ENCODE measurements around the gene MROH2A.

MROH2A gene

GRCh38 chr2:233818639-233819621 is 40.8 kb downstream of the MROH2A start:
- peak; percentile 40 for DNase-seq (ENCODE audit: low spot score)

GRCh38 chr2:233819884-233820773 is 42.0 kb downstream of the MROH2A start:
- peak; percentile 31 for DNase-seq (ENCODE audit: low spot score)

- DNase-seq (ENCODE audit: low spot score) = peak; percentile 15
Measured at GRCh38 chr2:233820774-233821105, 42.6 kb downstream of the MROH2A start.

- DNase-seq (ENCODE audit: low spot score) = no peak
Measured at GRCh38 chr2:233821196-233821595, 43.1 kb downstream of the MROH2A start.

- DNase-seq (ENCODE audit: low spot score) = peak; percentile 9
Measured at GRCh38 chr2:233821709-233822100, 43.6 kb downstream of the MROH2A start.

GRCh38 chr2:233822101-233822771 is 44.1 kb downstream of the MROH2A start:
- peak; percentile 44 for DNase-seq (ENCODE audit: low spot score)

- peak; percentile 62 for DNase-seq (ENCODE audit: low spot score)
Measured at GRCh38 chr2:233822781-233823730, 44.9 kb downstream of the MROH2A start.

- peak; percentile 61 for DNase-seq (ENCODE audit: low spot score)
Measured at GRCh38 chr2:233823731-233824121, 45.6 kb downstream of the MROH2A start.

GRCh38 chr2:233824373-233824772 is 46.2 kb downstream of the MROH2A start:
- DNase-seq (ENCODE audit: low spot score) = peak; percentile 14

GRCh38 chr2:233828546-233829192 is 50.5 kb downstream of the MROH2A start:
- peak; percentile 25 for DNase-seq (ENCODE audit: low spot score)

- peak; percentile 53 for DNase-seq (ENCODE audit: low spot score)
Measured at GRCh38 chr2:233829193-233830110, 51.3 kb downstream of the MROH2A start.

GRCh38 chr2:233830111-233830802 is 52.1 kb downstream of the MROH2A start:
- peak; percentile 53 for DNase-seq (ENCODE audit: low spot score)

GRCh38 chr2:233831011-233831721 is 53.0 kb downstream of the MROH2A start:
- DNase-seq (ENCODE audit: low spot score) = no peak

GRCh38 chr2:233831861-233832260 is 53.7 kb downstream of the MROH2A start:
- DNase-seq (ENCODE audit: low spot score) = peak; percentile 33

- no peak for DNase-seq (ENCODE audit: low spot score)
Measured at GRCh38 chr2:233832414-233832813, 54.3 kb downstream of the MROH2A start.

GRCh38 chr2:233832869-233833311 is 54.8 kb downstream of the MROH2A start:
- peak; percentile 61 for DNase-seq (ENCODE audit: low spot score)

GRCh38 chr2:233833345-233833744 is 55.2 kb downstream of the MROH2A start:
- peak; percentile 52 for DNase-seq (ENCODE audit: low spot score)
